GM12878 (cell line): Measurements from ENCODE around the gene TRAIP. TPM values are rescaled to one million over a fixed set of nuclear protein-coding genes. Genes with fewer than 3 reads are reported as not detected.

Experiments
- ATAC-seq: fragments of 200-7000 bp; cut with Tn5 transposase; 3 replicates; pipeline ENCODE4 v1.9.1; 2020; ENCODE audit warnings: mild to moderate bottlenecking, moderate library complexity
- BruUV-seq: library from RNA; stranded (reverse); fragments of 400-500 nt; replicated peaks from 2 replicates; lab custom pipeline; 2021; lab: Mats Ljungman, UMichigan
- CTCF ChIA-PET: fragments of 300-600 bp; sonication (Branson Sonifier 250); formaldehyde crosslinking; extraction: SDS; loops from one replicate; lab custom pipeline; 2021; ENCODE audit warnings: inconsistent platforms; lab: Yijun Ruan, JAX
- POLR2A ChIA-PET: fragments of 350-600 bp; formaldehyde crosslinking; extraction: SDS; loops from one replicate; lab custom pipeline; 2021; ENCODE audit warnings: inconsistent platforms; lab: Charles Lee
- RAD21 ChIA-PET: fragments of 300-600 bp; sonication (Branson Sonifier 250); formaldehyde crosslinking; loops from one replicate; lab custom pipeline; 2023; ENCODE audit warnings: antibody characterized with exemption; ENCODE audit not compliant: unreplicated experiment; lab: Charles Lee
- SMC1A ChIA-PET: fragments of 300-600 bp; sonication (Branson Sonifier 250); formaldehyde crosslinking; loops from one replicate; lab custom pipeline; 2023; ENCODE audit not compliant: unreplicated experiment, uncharacterized antibody; lab: Charles Lee
- DNase-seq: peaks from one replicate; pipeline ENCODE4 v3.0.0-alpha.2; 2011; ENCODE audit warnings: low read depth, low spot score
- FAIRE-seq: peaks from 3 replicates; lab custom pipeline; 2011; peaks lifted over from hg19 to GRCh38; lab: Jason Lieb, UNC
- H2AFZ ChIP-seq: 2 replicates; pipeline ENCODE4 v1.6.0; 2011; ENCODE audit warnings: low read depth, low read length, control low read depth; ENCODE audit not compliant: control insufficient read depth
- H3K27ac ChIP-seq: 2 replicates; pipeline ENCODE4 v1.5.1; 2011; ENCODE audit warnings: control low read depth; ENCODE audit not compliant: control insufficient read depth, insufficient read depth
- H3K27me3 ChIP-seq, 2 experiments: replicated peaks in 1 of 2; 2 replicates each; pipeline versions ENCODE4 v1.6.0 to v1.6.1; 2011; ENCODE audit warnings: low read length in 1 of 2; ENCODE audit not compliant: control insufficient read depth in 2 of 2, insufficient read depth in 2 of 2
- H3K36me3 ChIP-seq, 2 experiments: 2 replicates each; pipeline ENCODE4 v1.5.1; 2011; ENCODE audit warnings: low read length in 1 of 2; ENCODE audit not compliant: control insufficient read depth in 2 of 2, insufficient read depth in 2 of 2
- H3K4me1 ChIP-seq: 2 replicates; pipeline ENCODE4 v1.6.1; 2011; ENCODE audit warnings: mild to moderate bottlenecking, low read length, moderate library complexity, mixed read lengths; ENCODE audit not compliant: control insufficient read depth, insufficient read depth
- H3K4me2 ChIP-seq: 2 replicates; pipeline ENCODE4 v1.6.0; 2011; ENCODE audit warnings: control low read depth; ENCODE audit not compliant: control insufficient read depth, insufficient read depth
- H3K4me3 ChIP-seq: fragments of 200-600 bp; sonication (generic); 2 replicates; pipeline ENCODE4 v1.5.1; 2016
- H3K79me2 ChIP-seq: 2 replicates; pipeline ENCODE4 v1.6.0; 2011; ENCODE audit warnings: low read length; ENCODE audit not compliant: control insufficient read depth, insufficient read depth
- H3K9ac ChIP-seq: 2 replicates; pipeline ENCODE4 v1.8.0; 2011; ENCODE audit warnings: low read length, control low read depth, mixed read lengths; ENCODE audit not compliant: control insufficient read depth, insufficient read depth
- H3K9me3 ChIP-seq: replicated peaks from 3 replicates; pipeline ENCODE4 v1.5.1; 2011; ENCODE audit warnings: mild to moderate bottlenecking, low read length; ENCODE audit not compliant: control insufficient read depth, insufficient read depth
- H4K20me1 ChIP-seq: 2 replicates; pipeline ENCODE4 v1.6.0; 2011; ENCODE audit not compliant: control insufficient read depth, insufficient read depth
- CHD2 ChIP-seq: IDR thresholded peaks from 2 replicates; pipeline ENCODE4 v1.6.1; 2011; ENCODE audit warnings: low read depth, low read length, improper control_type of control experiment, borderline replicate concordance
- EGR1 ChIP-seq, 2 experiments: IDR thresholded peaks; 1 replicate in 1 of 2; 2 replicates in 1 of 2; pipeline ENCODE4 v1.6.1; 2011 to 2012; ENCODE audit warnings: low read depth in 2 of 2, low read length in 2 of 2, borderline replicate concordance in 1 of 2, mild to moderate bottlenecking in 1 of 2, moderate library complexity in 1 of 2
- FOS ChIP-seq: IDR thresholded peaks from 3 replicates; pipeline ENCODE4 v1.6.1; 2011; ENCODE audit warnings: borderline replicate concordance; ENCODE audit not compliant: insufficient read length; ENCODE audit errors: extremely low read depth
- RELA ChIP-seq: fragments of 450-650 bp; IDR thresholded peaks from 2 replicates; pipeline ENCODE4 v1.8.0; 2014; ENCODE audit warnings: borderline replicate concordance; ENCODE audit not compliant: partially characterized antibody
- RUNX3 ChIP-seq: IDR thresholded peaks from 2 replicates; pipeline ENCODE4 v1.6.1; 2012; ENCODE audit warnings: low read length, inconsistent platforms
- ZNF687 ChIP-seq: fragments of 450-650 bp; IDR thresholded peaks from 2 replicates; pipeline ENCODE4 v1.6.1; 2017; ENCODE audit warnings: mild to moderate bottlenecking, moderate library complexity
- WGBS: methylation state at CpG from one replicate; pipeline ENCODE4 v1.1.6; 2016; ENCODE audit warnings: low lambda C conversion rate; ENCODE audit not compliant: insufficient replicate concordance, insufficient coverage; ENCODE audit errors: missing lambda C conversion rate; 5-methylcytosine and 5-hydroxymethylcytosine counted together
- in situ Hi-C: fragments of 300-500 bp; cut with MboI; formaldehyde crosslinking; loops from 9 replicates; pipeline ENCODE4 v1.14.3; 2018; ENCODE audit warnings: mixed read lengths
- intact Hi-C: fragments of 100-400 bp; cut with micrococcal nuclease; formaldehyde crosslinking; loops from one replicate; pipeline ENCODE4 v1.14.2; 2022; ENCODE audit not compliant: unreplicated experiment
- polyA plus RNA-seq, 11 experiments: library from polyadenylated mRNA; depleted of rRNA in 4 of 11; unstranded in 6 of 11; stranded (reverse) in 5 of 11; fragments of >200 nt; fragmentation: Nextera tagmentation in 4 of 11; fragmentation: Illumina TruSeq in 1 of 11; extraction: Ambion mirVana in 4 of 11; extraction: Trizol in 1 of 11; gene quantifications; 1 replicate in 1 of 11; 2 replicates in 10 of 11; pipeline versions ENCODE4 v1.2.1 to v1.2.3, GENCODE V29; 2011 to 2016; ENCODE audit warnings: inconsistent platforms in 2 of 11, missing spikeins in 2 of 11, low read depth in 1 of 11
- total RNA-seq, 4 experiments: library from RNA; depleted of rRNA in 3 of 4; stranded (reverse); fragments of >200 nt in 3 of 4; fragmentation: Illumina TruSeq in 1 of 4; extraction: Trizol in 1 of 4; gene quantifications; 2 replicates each; pipeline versions ENCODE4 v1.2.1 to v1.2.3, GENCODE V29; 2013 to 2021
- TF ChIP-seq, protein P1 (sequence below): IDR thresholded peaks from 2 replicates; pipeline ENCODE4 v1.6.1; 2012; ENCODE audit warnings: improper control_type of control experiment, low read depth, low read length; ENCODE audit not compliant: insufficient replicate concordance
- TF ChIP-seq, protein P2 (sequence below): IDR thresholded peaks from 2 replicates; pipeline ENCODE4 v1.6.1; 2011; ENCODE audit warnings: mild to moderate bottlenecking, low read depth, low read length, moderate library complexity; ENCODE audit not compliant: insufficient replicate concordance

TRAIP gene
- total and polyA plus RNA-seq, 10 of the 15 experiments (the other 5 are each of a cell fraction or from before 2014, with no cell fraction given): 15.9 to 37.0 (median 23.1) TPM

DNA sequence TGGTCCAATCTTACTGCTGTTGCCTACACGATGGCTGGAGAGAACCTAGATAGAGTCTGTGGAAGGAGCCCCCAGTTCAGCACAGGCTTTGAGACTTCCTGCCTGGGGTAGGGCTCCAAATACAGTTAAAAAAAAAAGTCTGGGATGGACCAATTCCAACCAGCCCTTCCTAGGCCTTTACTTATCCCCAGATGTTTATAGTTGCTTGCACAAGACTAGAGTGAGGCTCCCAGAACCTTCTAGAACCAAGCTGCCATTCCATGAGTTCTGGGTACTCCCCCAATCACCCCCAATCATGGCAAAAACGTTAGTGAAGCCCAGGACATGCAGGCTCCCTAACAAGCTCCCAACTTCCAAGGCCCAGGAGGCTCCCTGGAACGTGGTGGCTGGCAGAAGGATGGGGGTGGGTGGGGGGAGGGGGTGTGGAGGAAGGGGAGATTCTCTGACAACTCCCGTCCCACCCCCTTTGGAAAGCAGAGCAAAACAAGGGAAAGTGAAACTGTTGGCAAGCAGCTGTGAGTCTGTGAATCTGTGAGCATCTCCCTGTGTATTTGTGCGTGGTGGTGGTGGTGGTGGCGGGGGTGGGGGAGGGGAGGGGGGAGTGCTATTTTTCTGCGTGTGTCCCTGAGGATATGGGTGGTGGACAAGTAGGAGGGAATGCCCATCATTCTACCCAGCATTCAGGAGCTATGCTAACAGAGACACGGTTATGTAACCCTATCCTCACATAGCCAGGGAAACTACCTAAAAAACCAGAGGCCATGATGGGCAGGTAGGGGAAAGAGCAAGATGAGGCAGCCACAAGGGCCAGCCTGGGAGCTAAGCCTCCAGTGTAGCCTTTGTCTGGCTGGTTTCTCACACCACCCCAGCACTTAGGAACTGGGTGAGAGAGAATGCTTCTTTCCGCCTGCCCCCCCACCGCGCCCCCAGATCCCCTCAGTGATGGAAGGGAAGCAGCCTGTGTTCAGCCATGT, 45.3 kb upstream of the TRAIP start:
- H3K4me3 ChIP-seq: no peak overlapping the region
- intact Hi-C loops (no loop called here), in situ Hi-C loops (no loop called here)
- RAD21 ChIA-PET: interaction anchor here (0.5 to 2.5 kb wide), 7 partner anchors 9 to 99 kb away, joined by 3 to 13 read pairs (median 4); partner anchors contain the start of genes INKA1, MON1A and RBM6
- no peaks in the 10 kb centered on the region for H3K36me3 ChIP-seq
- H3K9me3 ChIP-seq: no peaks in the 10 kb centered on the region
- POLR2A ChIA-PET: interaction anchor here (0.9 to 1.4 kb wide), 4 partner anchors 9 to 114 kb away, joined by 3 to 7 read pairs (median 4); partner anchors contain the start of gene RBM6
- H4K20me1 ChIP-seq: no peaks in the 10 kb centered on the region
- no TSS peak for BruUV-seq
- SMC1A ChIA-PET: interaction anchor here (1.0 to 2.6 kb wide), 6 partner anchors 17 to 63 kb away, joined by 3 to 13 read pairs (median 3); partner anchors contain the start of gene MON1A
- DNase-seq (no peak), FAIRE-seq (no peak), ATAC-seq (peak; percentile 34)
- H3K27ac ChIP-seq: peak overlapping the region; percentile 46
- 54% methylated on average over 7 of the region's 11 CpGs for WGBS
- no peaks in the 10 kb centered on the region for H3K79me2 ChIP-seq
- peak overlapping the region; percentile 43 for H3K4me2 ChIP-seq
- peaks cover 25% of the 10 kb centered on the region for H3K4me1 ChIP-seq
- H3K9ac ChIP-seq: no peak overlapping the region; the same call in 1 of the 2 replicates
- CTCF ChIA-PET: interaction anchor here (1.0 to 3.8 kb wide), 5 partner anchors 10 to 114 kb away, joined by 3 to 28 read pairs (median 6); partner anchors contain the start of gene INKA1
- H3K27me3 ChIP-seq: no peaks in the 10 kb centered on the region
- peak overlapping the region; percentile 41 for H2AFZ ChIP-seq
- TF ChIP-seq, protein P1, sequence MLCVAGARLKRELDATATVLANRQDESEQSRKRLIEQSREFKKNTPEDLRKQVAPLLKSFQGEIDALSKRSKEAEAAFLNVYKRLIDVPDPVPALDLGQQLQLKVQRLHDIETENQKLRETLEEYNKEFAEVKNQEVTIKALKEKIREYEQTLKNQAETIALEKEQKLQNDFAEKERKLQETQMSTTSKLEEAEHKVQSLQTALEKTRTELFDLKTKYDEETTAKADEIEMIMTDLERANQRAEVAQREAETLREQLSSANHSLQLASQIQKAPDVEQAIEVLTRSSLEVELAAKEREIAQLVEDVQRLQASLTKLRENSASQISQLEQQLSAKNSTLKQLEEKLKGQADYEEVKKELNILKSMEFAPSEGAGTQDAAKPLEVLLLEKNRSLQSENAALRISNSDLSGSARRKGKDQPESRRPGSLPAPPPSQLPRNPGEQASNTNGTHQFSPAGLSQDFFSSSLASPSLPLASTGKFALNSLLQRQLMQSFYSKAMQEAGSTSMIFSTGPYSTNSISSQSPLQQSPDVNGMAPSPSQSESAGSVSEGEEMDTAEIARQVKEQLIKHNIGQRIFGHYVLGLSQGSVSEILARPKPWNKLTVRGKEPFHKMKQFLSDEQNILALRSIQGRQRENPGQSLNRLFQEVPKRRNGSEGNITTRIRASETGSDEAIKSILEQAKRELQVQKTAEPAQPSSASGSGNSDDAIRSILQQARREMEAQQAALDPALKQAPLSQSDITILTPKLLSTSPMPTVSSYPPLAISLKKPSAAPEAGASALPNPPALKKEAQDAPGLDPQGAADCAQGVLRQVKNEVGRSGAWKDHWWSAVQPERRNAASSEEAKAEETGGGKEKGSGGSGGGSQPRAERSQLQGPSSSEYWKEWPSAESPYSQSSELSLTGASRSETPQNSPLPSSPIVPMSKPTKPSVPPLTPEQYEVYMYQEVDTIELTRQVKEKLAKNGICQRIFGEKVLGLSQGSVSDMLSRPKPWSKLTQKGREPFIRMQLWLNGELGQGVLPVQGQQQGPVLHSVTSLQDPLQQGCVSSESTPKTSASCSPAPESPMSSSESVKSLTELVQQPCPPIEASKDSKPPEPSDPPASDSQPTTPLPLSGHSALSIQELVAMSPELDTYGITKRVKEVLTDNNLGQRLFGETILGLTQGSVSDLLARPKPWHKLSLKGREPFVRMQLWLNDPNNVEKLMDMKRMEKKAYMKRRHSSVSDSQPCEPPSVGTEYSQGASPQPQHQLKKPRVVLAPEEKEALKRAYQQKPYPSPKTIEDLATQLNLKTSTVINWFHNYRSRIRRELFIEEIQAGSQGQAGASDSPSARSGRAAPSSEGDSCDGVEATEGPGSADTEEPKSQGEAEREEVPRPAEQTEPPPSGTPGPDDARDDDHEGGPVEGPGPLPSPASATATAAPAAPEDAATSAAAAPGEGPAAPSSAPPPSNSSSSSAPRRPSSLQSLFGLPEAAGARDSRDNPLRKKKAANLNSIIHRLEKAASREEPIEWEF: no peak
- TF ChIP-seq, protein P2, sequence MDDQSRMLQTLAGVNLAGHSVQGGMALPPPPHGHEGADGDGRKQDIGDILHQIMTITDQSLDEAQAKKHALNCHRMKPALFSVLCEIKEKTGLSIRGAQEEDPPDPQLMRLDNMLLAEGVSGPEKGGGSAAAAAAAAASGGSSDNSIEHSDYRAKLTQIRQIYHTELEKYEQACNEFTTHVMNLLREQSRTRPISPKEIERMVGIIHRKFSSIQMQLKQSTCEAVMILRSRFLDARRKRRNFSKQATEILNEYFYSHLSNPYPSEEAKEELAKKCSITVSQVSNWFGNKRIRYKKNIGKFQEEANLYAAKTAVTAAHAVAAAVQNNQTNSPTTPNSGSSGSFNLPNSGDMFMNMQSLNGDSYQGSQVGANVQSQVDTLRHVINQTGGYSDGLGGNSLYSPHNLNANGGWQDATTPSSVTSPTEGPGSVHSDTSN: peak; percentile 48
- TF ChIP-seq CHD2: no peak
- TF ChIP-seq ZNF687: peak; percentile 38; the same call in 1 of the 2 replicates
- TF ChIP-seq FOS: no peak
- 0 out of 3 replicates have a peak, but pooled peaks of 1 of the 2 experiments have one; percentile 8 for TF ChIP-seq EGR1 (IDR thresholded peaks at IDR 0.05; ENCODE audit: borderline replicate concordance in 1 of 2, low read depth in 2 of 2, low read length in 2 of 2)
- TF ChIP-seq RELA: peak; percentile 29
- peak; percentile 37; the same call in 1 of the 2 replicates for TF ChIP-seq RUNX3
